ENCODE measurements around the gene DIP2C.
"Not testable (repeated sequence)": the region's sequence is repeated elsewhere in the genome, so short reads cannot be mapped to it uniquely, and the experiment has no call there.

The DIP2C gene

DNA sequence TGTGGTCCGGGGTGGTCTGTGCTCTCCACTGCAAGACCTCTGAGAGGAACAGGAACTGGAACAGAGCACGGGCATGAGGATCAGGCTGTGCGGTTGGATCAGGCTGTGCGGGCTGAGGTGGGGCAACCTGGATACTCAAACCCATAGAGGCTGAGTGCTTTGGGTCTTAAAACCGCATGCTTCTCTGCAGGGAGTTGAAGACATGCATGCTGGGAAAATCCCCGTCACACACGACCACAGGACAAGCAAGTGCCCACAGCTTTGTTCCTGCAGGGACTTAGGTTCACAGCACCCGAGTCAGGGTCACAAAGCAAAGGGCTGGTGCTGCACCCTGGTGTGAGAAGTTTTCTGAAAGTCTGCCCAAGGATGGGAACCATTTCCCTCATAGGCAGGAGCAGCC, 333.0 kb downstream of the DIP2C start:
- no peak for DNase-seq (ENCODE audit: low read depth in 2 of 2)

DNA sequence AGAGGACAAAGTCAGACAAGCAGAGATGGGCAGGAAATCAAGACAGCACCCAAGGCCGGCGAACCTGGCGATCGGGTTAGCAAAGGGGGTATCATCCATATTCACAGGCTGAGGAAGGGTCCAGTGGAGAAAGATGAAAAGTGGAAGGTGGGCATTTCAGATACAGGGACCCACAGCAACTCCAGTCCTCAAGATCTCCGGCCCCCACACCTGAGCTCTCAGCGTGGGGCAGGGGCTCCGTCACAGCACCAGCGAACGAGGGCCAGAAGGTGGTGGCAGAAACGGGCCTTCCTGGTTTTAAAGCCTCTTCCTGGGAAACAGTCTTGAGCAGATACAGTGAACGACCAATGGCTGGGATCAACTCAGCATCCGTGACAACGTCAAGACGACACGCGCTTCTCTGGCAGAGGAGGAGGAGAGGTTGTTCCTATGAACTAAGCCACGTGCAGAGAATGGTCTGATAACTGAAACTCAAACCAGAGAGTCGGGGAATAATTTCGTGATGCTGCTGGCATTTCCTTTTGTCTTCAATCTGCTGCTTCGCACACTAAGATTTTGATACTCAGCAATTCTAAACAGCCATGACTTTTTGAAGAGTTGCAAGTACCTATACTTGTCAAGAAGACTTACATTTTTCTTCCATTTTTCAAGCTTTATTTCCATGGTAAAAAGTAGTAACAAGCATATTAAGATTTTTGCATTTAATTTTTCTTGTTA, 334.4 kb downstream of the DIP2C start:
- DNase-seq (ENCODE audit: low read depth in 2 of 2) = no peak

DNA sequence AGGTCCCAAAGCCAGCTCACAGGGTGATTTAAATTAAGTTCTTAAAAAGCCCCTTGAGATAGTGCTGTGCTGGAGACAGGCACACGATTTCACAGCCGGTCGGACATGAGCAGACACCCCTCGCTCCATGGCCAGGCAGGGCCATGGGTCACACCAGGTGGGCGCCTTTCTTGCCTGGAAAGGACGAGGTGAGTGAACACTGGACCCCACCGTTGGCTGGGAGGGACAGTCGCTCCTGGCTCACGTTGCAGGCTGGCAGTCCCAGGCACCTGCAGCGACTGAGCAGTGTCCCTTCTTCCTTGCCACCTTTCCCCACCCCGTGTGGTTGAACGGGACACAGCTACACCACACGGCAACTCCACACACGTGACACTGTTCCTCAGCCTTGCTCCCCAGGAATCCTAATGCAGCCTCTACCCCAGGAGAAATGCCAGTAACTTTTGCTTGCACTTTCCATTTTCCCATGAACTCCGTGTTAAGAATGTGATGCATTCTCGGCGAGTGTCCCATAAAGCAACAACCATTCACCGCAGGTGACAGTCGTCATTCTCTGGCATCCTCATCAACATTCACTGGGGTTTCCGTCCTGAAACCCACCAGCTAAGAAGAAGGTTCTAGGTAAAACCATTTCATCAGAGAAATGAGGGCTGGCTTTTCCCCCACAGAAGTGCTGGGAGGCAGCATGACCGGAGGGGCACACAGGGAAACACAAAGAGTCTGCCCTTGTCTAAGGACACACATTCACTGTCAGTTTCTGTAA, 336.8 kb downstream of the DIP2C start:
- DNase-seq (ENCODE audit: low read depth in 2 of 2) = no peak

DNA sequence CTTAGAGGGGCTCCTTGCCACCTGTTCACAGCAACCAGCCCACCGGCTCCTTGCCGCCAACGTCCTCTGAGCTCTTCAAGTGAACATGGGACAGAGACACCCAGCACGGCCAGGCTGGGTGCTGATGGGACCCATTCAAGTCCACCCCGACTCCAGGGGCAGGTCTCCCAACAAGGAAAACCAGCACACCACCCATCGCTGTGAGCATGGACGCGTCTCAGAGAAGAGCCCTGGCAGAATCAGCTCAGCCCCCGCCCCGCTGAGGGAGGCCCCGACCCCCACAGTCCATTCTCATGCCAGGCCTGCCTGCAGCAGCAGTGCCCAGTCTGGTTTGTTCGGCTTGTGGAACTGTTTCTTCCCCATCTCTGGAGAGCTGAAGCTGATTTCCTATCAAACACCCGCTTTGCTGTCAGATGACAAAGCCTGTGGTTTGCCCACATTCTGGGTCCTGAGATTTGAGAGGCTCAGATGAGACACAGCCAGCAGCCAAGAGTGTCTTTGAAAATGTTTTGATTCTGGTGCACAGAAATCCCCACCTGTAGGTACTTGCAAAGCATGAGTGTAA, 337.6 kb downstream of the DIP2C start:
- no peak for DNase-seq (ENCODE audit: low read depth in 2 of 2)

DNA sequence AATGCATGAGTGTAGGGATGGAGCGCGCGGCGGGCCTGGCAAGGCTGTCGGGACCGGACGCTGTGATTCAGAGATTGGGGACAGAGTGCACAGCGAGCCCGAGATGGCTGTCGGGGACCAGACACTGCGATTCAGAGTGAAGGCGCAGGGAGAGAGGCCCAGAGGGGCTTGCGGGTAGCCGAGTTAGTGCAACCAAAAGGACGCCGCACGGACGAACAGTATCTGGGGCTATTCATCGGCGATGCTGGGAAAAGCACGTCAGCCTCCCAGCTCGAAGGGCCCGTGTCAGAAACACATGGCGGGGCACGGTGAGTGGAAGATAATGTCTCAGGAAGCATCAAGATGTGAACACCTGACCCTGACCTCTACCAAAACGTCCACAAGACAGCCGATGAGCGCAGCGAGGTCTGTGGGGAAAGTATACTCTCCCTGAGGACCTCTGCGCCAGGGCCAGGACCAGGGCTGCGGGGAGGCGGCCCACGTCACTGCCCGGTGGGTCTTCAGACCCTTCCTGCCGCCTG, 338.4 kb downstream of the DIP2C start:
- no peak for DNase-seq (ENCODE audit: low read depth in 2 of 2)

DNA sequence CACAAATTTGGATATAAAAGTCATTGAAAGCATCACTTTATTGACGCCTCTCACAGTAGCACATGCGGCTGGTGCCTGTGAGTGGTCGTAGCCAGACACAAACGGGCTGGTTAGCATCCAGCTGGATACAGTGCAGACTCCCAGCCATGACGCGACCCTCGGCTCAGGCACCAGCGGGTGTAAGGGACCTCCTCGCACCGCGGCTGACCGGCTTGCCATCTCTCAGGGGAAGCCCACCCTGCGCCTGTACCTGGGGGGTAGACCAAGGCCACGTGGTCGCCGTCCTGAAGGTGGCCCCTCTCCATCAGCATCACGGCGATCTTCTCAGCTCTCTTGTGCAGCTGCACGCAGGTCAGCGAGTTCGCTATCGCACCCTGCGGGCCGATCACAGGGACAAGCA, 340.4 kb downstream of the DIP2C start:
- DNase-seq (ENCODE audit: low read depth in 2 of 2) = no peak

DNA sequence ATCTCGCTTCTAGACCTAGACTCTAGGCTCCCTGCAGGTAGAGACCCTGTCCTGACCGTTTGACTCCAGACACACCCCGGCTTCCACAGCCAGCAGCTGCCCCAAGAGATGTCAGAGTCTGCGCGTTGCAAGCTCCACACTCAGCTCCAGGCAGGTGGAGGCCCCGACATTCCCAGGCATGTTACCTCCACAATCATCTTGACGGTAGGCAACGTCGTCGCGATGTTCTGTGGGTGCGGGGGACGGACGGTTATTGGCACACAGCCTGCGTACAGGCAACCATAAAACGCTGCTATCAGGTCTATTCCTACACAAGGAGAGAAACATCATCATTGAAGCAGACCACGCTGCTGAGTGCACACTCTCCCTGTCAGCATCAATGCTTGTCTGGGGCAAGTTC, 341.0 kb downstream of the DIP2C start:
- DNase-seq (ENCODE audit: low read depth in 2 of 2) = no peak

DNA sequence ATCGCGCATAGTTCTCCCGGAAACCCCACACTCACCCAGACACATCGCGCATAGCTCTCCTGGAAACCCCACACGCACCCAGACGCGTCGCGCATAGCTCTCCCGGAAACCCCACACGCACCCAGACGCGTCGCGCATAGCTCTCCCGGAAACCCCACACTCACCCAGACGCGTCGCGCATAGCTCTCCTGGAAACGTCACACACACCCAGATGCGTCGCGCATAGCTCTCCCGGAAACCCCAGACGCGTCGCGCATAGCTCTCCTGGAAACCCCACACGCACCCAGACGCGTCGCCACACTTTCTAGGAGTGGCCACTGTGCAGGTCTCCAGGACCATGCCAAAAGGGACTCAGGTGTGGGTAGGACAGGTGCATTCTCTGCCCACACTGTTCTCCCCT, 341.7 kb downstream of the DIP2C start:
- not testable (repeated sequence) for DNase-seq (ENCODE audit: low read depth in 2 of 2)

DNA sequence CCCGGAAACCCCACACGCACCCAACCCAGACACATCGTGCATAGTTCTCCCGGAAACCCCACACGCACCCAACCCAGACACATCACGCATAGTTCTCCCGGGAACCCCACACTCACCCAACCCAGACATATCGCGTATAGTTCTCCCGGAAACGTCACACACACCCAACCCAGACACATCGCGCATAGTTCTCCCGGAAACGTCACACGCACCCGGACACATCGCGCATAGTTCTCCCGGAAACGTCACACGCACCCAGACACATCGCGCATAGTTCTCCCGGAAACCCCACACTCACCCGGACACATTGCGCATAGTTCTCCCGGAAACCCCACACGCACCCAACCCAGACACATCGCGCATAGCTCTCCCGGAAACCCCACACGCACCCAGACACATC, 342.3 kb downstream of the DIP2C start:
- not testable (repeated sequence) for DNase-seq (ENCODE audit: low read depth in 2 of 2)

DNA sequence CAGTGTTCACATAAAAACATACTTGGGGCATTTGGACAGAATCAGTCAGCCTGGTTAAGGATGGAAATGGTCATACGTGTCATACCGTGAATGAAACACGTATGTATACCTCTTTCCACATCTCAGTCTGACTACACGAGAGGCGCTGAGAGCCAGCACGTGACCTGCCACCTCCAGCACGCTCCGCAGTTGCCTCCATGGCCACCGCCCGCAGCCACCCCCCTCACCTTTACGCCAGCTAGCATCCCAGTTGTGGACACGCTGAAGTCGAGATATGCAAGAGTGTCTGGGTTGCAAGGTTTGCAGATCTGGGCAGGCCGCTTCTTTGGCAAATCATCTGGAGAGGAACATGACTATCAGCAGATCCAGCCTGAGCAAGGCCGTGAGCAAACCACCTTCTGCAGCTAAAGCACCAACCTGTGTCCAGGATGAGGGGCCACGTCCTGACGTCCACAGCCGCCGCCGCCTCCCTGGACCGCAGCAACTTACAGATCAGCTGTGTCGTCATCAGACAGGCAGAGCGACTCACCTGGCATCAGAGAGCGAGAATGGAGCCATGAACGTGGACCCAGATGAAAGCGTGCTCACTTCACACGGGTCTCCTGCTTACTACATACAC, 344.8 kb downstream of the DIP2C start:
- DNase-seq (ENCODE audit: low read depth in 2 of 2) = no peak

DNA sequence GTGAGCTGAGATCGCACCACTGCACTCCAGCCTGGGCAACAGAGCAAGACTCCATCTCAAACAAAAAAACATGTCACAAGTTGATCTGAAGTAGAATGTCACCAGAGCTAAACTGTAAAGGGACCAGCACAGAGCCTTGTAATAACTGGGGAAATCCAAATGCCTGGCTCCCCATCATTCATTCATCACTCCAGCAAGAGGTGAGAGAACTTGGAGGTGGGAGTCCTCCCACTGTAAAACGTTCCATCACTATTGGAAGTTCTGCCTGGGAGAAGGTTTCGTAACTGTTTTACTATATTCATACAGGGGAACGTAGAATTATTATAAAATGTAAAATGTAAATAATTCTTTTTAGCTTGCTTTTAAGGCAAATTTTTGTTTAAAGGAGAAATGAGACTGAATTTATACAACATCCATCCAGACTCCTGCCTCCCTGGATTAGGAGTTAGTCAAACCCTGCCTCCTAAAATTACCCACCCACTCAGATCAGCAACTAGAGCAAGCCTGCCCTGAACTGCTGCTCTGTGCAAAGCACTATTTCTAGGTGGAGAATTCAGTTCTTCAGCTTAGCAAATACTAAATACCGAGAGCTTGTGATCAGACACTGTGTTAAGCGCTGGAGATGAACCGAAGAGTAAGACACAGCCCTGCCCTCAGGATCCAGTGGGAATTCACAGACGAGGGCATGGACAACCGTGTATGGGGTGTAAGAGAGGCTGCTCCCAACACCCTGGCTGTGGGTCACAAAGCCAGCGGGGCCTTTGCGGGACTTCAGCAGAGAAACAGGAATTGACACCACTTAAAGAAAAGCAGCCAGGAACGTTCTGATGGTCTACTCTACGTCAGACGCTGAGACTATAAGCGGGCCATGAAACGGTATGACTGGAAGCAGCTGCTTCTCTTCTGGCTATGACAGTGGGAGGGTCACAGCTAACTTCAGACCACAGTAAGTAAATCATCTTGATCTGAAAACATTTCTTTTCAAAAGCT, 345.9 kb downstream of the DIP2C start:
- no peak for DNase-seq (ENCODE audit: low read depth in 2 of 2)

DNA sequence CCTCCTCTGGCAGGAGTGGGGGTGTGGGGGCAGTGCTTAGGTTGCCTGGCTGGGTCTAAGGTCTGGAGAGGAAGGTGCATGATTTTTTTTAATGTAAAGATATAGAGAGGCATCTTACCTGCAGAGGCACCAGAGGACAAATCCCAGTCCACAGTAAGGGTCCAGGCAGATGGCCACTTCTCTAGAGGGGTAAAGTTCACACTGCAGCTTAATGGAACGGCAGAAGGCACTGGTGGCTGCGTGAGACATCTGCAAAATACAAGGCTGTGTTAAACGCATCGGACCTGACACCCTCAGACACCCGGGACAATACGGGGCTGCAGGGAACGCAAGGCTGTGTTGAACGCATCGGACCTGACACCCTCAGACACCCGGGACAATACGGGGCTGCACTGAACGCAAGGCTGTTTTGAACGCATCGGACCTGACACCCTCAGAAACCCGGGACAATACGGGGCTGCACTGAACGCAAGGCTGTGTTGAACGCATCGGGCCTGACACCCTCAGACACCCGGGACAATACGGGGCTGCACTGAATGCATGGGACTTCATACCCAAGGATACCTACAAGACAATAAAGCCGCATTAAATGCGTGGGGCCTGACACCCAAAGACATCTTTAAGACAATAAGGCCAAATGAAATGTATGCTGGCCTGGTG, 348.3 kb downstream of the DIP2C start:
- no peak for DNase-seq (ENCODE audit: low read depth in 2 of 2)

DNA sequence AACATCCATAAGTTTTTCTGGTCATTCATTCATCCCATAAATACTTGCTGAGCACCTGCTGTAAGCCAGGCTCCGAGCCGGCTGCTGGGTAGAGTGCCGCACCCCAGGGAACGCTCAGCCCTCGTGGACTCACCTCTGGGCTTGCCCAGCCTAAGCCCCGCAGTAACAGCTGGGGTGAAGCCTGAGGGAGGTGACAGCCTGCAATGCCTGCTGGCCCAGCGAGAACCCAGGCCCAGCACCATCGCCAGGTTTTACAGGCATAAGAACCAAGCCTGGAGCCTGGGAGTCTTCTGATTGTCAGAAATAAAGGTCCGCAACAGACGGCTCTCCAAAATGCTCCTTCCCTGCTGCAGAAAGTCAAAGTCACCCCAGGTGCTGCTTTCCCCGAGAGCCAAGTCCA, 348.8 kb downstream of the DIP2C start:
- no peak for DNase-seq (ENCODE audit: low read depth in 2 of 2)

DNA sequence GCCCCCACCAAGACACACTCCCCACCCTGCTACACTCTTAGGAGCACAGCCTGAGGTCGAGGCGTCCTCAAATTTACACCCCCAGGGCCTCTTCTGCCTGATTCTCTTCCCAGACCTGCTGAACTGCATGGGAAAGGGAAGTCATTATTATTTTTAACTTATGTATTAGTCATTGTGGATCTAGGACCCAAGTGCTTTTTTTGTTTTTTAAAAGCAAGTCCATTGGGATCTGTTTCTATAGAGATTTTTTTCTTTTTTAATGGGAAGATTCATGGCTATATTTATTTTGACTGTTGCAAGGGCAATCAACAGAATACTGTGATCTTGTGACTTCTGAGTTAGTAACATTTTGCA, 350.5 kb downstream of the DIP2C start:
- DNase-seq (ENCODE audit: low read depth in 2 of 2) = no peak

DNA sequence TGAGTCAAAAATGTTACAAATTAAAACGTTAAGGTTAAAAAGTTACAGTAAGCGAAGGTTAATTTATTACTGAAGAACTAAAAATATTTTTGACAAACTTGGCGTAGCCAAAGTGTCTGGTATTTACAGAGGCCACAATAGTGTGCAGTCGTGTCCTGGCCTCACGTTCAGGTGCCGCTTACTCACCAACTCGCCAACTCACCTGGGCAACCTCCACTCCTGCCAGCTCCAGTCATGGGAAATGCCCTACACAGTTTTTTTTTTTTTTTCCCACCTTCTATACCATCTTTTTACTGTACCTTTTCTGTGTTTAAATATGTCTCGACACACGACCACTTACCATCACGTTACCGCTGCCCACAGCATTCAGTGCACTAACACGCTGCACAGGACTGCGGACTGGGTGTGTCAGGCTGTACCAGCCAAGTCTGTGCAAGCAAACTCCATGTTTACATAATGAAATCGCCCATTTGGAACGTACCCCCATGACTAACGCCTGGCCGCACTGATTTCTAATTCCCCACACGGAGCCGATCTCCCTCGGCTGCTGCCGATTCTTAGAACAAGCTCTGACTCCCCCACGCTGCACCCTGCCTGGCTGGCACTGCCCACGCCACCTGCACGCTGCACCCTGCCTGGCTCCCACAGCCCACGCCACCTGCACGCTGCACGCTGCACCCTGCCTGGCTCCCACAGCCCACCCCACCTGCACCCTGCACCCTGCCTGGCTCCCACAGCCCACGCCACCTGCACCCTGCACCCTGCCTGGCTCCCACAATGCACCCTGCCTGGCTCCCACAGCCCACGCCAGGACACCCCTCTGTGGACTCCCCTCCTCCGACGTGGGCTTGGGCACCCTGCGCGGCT, 351.1 kb downstream of the DIP2C start:
- DNase-seq (ENCODE audit: low read depth in 2 of 2) = no peak

DNA sequence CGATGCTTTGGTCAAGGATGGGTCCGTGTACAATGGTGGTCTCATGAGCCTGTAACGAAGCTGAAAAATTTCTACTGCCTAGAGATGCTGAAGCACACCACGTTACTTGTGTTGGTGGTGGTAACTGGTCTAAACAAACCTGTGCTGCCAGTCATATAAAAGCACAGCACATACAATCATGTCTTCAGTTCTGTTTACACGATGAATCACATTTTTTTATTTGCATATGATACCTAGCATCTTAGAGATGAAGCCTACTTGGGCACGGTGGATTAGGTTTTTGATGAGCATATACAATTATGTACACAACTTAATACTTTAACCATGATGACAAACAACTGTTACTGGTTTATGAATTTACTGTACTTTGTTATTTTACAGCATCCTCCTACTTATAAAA, 353.2 kb downstream of the DIP2C start:
- DNase-seq (ENCODE audit: low read depth in 2 of 2) = no peak

DNA sequence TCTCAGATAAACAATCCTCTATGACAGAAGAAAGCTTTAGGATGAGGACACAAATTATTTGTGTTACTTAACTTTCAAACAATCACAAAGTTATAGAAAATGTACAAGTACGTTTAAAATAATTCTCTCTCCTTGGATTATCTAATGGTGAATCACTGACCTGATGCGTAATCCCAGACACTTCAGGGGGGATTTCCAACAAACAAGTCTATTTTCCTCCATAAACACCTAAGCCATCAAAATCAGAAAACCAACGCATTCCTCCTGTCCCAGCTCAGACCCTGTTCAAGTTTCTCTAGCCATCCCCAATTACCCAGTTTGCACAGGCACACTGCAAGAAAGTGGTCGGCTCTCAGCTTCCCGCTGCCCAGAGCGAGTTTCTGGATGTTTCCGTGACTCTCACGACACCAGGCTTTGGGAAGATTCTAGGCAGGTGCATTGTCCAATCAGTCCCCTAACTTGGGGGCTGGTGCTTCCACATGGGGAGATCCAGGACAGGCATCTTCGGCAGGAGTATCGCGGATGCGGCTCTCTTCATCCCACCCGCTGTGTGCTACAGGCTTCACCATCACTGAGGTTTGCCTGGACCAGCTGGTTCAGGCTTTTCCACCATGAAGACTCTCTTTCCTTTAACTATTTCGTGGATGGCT, 354.2 kb downstream of the DIP2C start:
- DNase-seq (ENCODE audit: low read depth in 2 of 2) = no peak

DNA sequence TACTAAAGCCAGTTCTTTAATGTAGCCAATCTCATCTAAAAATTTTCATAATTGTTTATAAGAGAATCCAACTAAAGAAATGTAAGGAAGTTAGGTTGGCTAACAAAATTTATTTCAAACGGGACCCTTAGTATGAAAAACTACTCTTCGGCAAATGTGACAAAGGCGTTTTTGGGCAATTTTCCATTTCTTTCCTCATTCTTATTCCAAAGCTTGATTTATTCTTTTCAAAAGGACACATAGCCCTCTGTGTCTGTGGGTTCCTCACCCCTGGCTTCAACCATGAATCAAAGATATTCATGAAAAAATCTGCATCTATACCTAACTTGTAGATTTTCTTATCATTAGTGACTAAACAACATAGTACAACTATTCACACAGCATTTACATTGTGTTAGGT, 358.3 kb downstream of the DIP2C start:
- no peak for DNase-seq (ENCODE audit: low read depth in 2 of 2)

DNA sequence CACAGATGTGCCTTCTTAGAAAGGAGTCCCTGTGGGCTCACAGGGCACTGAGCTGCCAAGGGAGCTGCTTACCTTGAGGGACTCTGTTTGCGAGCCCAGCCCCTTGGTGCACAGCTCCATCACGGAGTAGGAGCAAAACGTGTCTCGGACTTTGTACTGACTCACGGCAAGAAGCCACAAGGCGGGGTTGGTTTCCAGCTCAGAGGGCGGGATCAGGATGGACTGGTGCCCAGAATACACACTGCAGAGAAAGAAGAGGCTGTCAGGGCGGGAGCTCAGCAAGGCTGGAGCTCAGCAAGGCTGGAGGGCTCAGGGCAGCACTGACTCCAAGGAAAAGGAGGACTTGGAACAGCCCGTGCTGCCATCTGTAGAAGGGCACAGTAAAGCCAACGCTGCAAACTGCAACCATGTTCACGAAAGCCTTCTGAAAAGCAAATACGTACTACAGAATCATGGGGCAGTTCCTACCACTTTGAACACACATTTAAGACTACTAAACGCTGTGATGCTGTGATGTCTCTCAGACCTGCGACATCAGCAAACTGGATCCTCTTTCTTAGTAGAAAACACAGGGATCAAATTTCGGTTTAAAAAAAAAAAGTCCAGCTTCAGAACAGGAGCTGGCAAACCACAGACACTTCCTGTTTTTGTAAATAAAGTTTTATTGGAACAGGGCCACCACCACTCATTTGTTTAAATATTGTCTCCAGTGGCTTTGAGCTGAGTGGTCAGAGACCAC, 359.9 kb downstream of the DIP2C start:
- peak in 1 of 2 experiments; percentile 6 for DNase-seq (ENCODE audit: low read depth in 2 of 2)
